HEK293 (cell line): ENCODE data around the gene GCNT4.

ENCODE experiments used
- KLF16 ChIP-seq: fragments of 450-650 bp; formaldehyde crosslinking; IDR thresholded peaks from 2 replicates; pipeline ENCODE4 v1.5.1; 2017; ENCODE audit warnings: missing biosample characterization, missing genetic modification characterization
- SP7 ChIP-seq: fragments of 450-650 bp; formaldehyde crosslinking; IDR thresholded peaks from 2 replicates; pipeline ENCODE4 v1.5.1; 2016; ENCODE audit warnings: missing biosample characterization, missing genetic modification characterization
- ZBTB1 ChIP-seq: fragments of 450-650 bp; formaldehyde crosslinking; IDR thresholded peaks from 2 replicates; pipeline ENCODE4 v1.5.1; 2016; ENCODE audit warnings: missing biosample characterization, missing genetic modification characterization
- ZEB2 ChIP-seq: fragments of 450-650 bp; formaldehyde crosslinking; IDR thresholded peaks from 2 replicates; pipeline ENCODE4 v1.5.1; 2016; ENCODE audit warnings: missing biosample characterization, missing genetic modification characterization
- ZNF24 ChIP-seq: fragments of 450-650 bp; formaldehyde crosslinking; IDR thresholded peaks from 2 replicates; pipeline ENCODE4 v1.5.1; 2016; ENCODE audit warnings: missing biosample characterization, missing genetic modification characterization
- ZNF311 ChIP-seq: fragments of 450-650 bp; formaldehyde crosslinking; IDR thresholded peaks from 2 replicates; pipeline ENCODE4 v1.5.1; 2017; ENCODE audit warnings: missing biosample characterization, missing genetic modification characterization, borderline replicate concordance
- ZNF501 ChIP-seq: fragments of 450-650 bp; formaldehyde crosslinking; IDR thresholded peaks from 2 replicates; pipeline ENCODE4 v1.5.1; 2016; ENCODE audit warnings: missing biosample characterization, missing genetic modification characterization
- ZNF544 ChIP-seq: fragments of 450-650 bp; formaldehyde crosslinking; IDR thresholded peaks from 2 replicates; pipeline ENCODE4 v1.5.0; 2017; ENCODE audit warnings: missing biosample characterization, missing genetic modification characterization
- ZNF560 ChIP-seq: fragments of 450-650 bp; formaldehyde crosslinking; IDR thresholded peaks from 2 replicates; pipeline ENCODE4 v1.5.1; 2017; ENCODE audit warnings: missing biosample characterization, missing genetic modification characterization, borderline replicate concordance
- TF ChIP-seq, protein P1 (sequence below): fragments of 450-650 bp; formaldehyde crosslinking; IDR thresholded peaks from 2 replicates; pipeline ENCODE4 v1.5.1; 2016; ENCODE audit warnings: missing biosample characterization, missing genetic modification characterization
- TF ChIP-seq, protein P2 (sequence below): fragments of 450-650 bp; formaldehyde crosslinking; IDR thresholded peaks from 2 replicates; pipeline ENCODE4 v1.5.1; 2016; ENCODE audit warnings: missing biosample characterization, missing genetic modification characterization, low read depth
- TF ChIP-seq, protein P3 (sequence below): fragments of 450-650 bp; formaldehyde crosslinking; IDR thresholded peaks from 2 replicates; pipeline ENCODE4 v1.5.1; 2016; ENCODE audit warnings: missing biosample characterization, missing genetic modification characterization

DNA sequence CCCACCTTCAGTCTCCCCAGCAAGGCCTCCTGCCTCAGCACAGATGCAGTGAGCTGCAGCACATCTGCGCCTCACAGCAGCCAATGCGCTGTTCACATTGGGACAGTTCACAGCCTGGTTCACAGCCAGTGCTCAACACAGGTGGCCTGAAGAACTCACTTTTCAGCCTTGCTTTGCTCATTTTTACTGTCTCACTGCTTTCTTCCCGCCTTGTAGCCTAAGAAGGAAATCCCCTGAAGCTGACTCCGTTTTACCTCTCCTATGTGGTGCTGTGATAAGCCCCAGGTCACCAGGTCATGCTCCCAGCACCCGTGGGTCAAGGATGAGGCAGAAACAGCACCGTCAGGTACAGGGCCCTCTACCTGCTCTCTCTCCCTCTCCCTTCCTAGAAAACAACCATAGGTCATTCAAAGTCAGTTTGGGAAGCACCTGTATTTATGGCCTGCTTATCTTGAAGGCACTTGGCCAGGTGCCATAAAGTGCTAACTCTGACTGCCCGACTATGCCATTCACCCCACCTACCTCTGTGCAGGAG, 1.1 kb downstream of the GCNT4 start:
- TF ChIP-seq, protein P1, sequence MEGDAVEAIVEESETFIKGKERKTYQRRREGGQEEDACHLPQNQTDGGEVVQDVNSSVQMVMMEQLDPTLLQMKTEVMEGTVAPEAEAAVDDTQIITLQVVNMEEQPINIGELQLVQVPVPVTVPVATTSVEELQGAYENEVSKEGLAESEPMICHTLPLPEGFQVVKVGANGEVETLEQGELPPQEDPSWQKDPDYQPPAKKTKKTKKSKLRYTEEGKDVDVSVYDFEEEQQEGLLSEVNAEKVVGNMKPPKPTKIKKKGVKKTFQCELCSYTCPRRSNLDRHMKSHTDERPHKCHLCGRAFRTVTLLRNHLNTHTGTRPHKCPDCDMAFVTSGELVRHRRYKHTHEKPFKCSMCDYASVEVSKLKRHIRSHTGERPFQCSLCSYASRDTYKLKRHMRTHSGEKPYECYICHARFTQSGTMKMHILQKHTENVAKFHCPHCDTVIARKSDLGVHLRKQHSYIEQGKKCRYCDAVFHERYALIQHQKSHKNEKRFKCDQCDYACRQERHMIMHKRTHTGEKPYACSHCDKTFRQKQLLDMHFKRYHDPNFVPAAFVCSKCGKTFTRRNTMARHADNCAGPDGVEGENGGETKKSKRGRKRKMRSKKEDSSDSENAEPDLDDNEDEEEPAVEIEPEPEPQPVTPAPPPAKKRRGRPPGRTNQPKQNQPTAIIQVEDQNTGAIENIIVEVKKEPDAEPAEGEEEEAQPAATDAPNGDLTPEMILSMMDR (tag by site-specific recombination), result no peak
- TF ChIP-seq, protein P2, sequence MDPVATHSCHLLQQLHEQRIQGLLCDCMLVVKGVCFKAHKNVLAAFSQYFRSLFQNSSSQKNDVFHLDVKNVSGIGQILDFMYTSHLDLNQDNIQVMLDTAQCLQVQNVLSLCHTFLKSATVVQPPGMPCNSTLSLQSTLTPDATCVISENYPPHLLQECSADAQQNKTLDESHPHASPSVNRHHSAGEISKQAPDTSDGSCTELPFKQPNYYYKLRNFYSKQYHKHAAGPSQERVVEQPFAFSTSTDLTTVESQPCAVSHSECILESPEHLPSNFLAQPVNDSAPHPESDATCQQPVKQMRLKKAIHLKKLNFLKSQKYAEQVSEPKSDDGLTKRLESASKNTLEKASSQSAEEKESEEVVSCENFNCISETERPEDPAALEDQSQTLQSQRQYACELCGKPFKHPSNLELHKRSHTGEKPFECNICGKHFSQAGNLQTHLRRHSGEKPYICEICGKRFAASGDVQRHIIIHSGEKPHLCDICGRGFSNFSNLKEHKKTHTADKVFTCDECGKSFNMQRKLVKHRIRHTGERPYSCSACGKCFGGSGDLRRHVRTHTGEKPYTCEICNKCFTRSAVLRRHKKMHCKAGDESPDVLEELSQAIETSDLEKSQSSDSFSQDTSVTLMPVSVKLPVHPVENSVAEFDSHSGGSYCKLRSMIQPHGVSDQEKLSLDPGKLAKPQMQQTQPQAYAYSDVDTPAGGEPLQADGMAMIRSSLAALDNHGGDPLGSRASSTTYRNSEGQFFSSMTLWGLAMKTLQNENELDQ (tag by site-specific recombination), result no peak
- TF ChIP-seq ZNF24 (tag by site-specific recombination) (no peak), SP7 (tag by site-specific recombination) (no peak), ZNF544 (tag by site-specific recombination) (no peak), ZNF311 (tag by site-specific recombination) (no peak), ZEB2 (tag by site-specific recombination) (no peak), ZBTB1 (tag by site-specific recombination) (no peak), KLF16 (no peak), ZNF560 (no peak), ZNF501 (tag by site-specific recombination) (no peak)
- TF ChIP-seq, protein P3, sequence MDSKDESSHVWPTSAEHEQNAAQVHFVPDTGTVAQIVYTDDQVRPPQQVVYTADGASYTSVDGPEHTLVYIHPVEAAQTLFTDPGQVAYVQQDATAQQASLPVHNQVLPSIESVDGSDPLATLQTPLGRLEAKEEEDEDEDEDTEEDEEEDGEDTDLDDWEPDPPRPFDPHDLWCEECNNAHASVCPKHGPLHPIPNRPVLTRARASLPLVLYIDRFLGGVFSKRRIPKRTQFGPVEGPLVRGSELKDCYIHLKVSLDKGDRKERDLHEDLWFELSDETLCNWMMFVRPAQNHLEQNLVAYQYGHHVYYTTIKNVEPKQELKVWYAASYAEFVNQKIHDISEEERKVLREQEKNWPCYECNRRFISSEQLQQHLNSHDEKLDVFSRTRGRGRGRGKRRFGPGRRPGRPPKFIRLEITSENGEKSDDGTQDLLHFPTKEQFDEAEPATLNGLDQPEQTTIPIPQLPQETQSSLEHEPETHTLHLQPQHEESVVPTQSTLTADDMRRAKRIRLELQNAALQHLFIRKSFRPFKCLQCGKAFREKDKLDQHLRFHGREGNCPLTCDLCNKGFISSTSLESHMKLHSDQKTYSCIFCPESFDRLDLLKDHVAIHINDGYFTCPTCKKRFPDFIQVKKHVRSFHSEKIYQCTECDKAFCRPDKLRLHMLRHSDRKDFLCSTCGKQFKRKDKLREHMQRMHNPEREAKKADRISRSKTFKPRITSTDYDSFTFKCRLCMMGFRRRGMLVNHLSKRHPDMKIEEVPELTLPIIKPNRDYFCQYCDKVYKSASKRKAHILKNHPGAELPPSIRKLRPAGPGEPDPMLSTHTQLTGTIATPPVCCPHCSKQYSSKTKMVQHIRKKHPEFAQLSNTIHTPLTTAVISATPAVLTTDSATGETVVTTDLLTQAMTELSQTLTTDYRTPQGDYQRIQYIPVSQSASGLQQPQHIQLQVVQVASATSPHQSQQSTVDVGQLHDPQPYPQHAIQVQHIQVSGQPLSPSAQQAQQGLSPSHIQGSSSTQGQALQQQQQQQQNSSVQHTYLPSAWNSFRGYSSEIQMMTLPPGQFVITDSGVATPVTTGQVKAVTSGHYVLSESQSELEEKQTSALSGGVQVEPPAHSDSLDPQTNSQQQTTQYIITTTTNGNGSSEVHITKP (tag by site-specific recombination), result no peak
